ENCODE results near the gene DKKL1. TPM values are rescaled to one million over a fixed set of nuclear protein-coding genes. Genes with fewer than 3 reads are reported as not detected.

Gene DKKL1
- polyA plus RNA-seq, 1 of the 3 experiments (the other 2 are of a cell fraction): 0.36 TPM

GRCh38 chr19:49337267-49338022, 26.2 kb upstream of the DKKL1 start:
- ChIA-PET POLR2A (no interaction called here), CTCF (no interaction called here)
- Histone ChIP-seq H3K4me1 (ENCODE audit: control insufficient read depth in 1 of 2, insufficient read depth in 2 of 2, low read depth in 1 of 2, low read length in 1 of 2) (peaks cover 0 to 6% of the 10 kb centered on the region in 2 experiments; a peak in 1 of 4 replicates), H3K9me3 (no peaks in the 10 kb centered on the region), H3K4me3 (ENCODE audit: low read depth in 2 of 2, low read length in 1 of 2) (no peak overlapping the region), H3F3A (replicated peaks; ENCODE audit: insufficient read depth) (peaks cover 2% of the 10 kb centered on the region), H3K9me2 (no peaks in the 10 kb centered on the region), H3K4me2 (no peak overlapping the region), H3K9ac (no peak overlapping the region), H3K27me3 (ENCODE audit: insufficient read depth) (no peaks in the 10 kb centered on the region), H2AFZ (ENCODE audit: low read depth) (no peak overlapping the region), H3K79me2 (ENCODE audit: insufficient read depth) (no peaks in the 10 kb centered on the region), H3K36me3 (replicated peaks in 1 of 2; ENCODE audit: control insufficient read depth in 1 of 2, insufficient read depth in 2 of 2, low read length in 1 of 2) (peaks cover 5 to 12% of the 10 kb centered on the region in 2 experiments), H4K20me1 (ENCODE audit: insufficient read depth) (peaks cover 2% of the 10 kb centered on the region; the same call in 1 of the 2 replicates), H3K27ac (ENCODE audit: low read depth in 2 of 2, low read length in 1 of 2) (no peak overlapping the region)
- no peak for DNase-seq
- no peak for TF ChIP-seq GABPA (IDR thresholded peaks at IDR 0.05; ENCODE audit: low read depth)
- no peak for TF ChIP-seq FOXM1 (IDR thresholded peaks at IDR 0.05; ENCODE audit: low read depth)
- no peak for TF ChIP-seq SMC3 (IDR thresholded peaks at IDR 0.05; ENCODE audit: low read depth, low read length)
- TF ChIP-seq NFIC (IDR thresholded peaks at IDR 0.05; ENCODE audit: borderline replicate concordance): no peak
- TF ChIP-seq REST (IDR thresholded peaks at IDR 0.05; ENCODE audit: low read depth, low read length): no peak
- TF ChIP-seq USF2 (IDR thresholded peaks at IDR 0.05; ENCODE audit: borderline replicate concordance, low read depth, low read length): no peak
- TF ChIP-seq RXRA (IDR thresholded peaks at IDR 0.05; ENCODE audit: borderline replicate concordance, low read depth): no peak
- no peak for TF ChIP-seq YY1 (IDR thresholded peaks at IDR 0.05; ENCODE audit: low read depth)
- TF ChIP-seq EP300 (IDR thresholded peaks at IDR 0.05; ENCODE audit: borderline replicate concordance in 1 of 2, low read depth in 1 of 2, low read length in 1 of 2): no peak
- TF ChIP-seq PBX3 (IDR thresholded peaks at IDR 0.05): no peak
- no peak for TF ChIP-seq TAF1 (IDR thresholded peaks at IDR 0.05; ENCODE audit: borderline replicate concordance, low read depth, low read length)
- WGBS (ENCODE audit: low lambda C conversion rate): 82% methylated on average over 16 of the region's 19 CpGs

All from SK-N-SH (cell line).